Trophoblast cell (in vitro differentiated cells and primary cell): ENCODE data around the gene PRPF6.

Source experiments
- DNase-seq, 2 donors: peaks; one replicate each; pipeline ENCODE4 v3.0.0-alpha.2; 2016
- H2AFZ ChIP-seq: 2 replicates; pipeline ENCODE4 v1.6.1; 2013; ENCODE audit warnings: low read length, moderate library complexity, mild to moderate bottlenecking; ENCODE audit not compliant: insufficient read depth, poor library complexity
- H2AK5ac ChIP-seq: 2 replicates; pipeline ENCODE4 v1.6.1; 2013; ENCODE audit warnings: mild to moderate bottlenecking, low read length
- H2BK120ac ChIP-seq: 2 replicates; pipeline ENCODE4 v1.6.1; 2013; ENCODE audit warnings: low read length, mild to moderate bottlenecking, moderate library complexity; ENCODE audit not compliant: insufficient read depth, poor library complexity
- H2BK12ac ChIP-seq: 2 replicates; pipeline ENCODE4 v1.6.1; 2013; ENCODE audit warnings: mild to moderate bottlenecking, low read length, moderate library complexity
- H2BK5ac ChIP-seq: 2 replicates; pipeline ENCODE4 v1.6.1; 2013; ENCODE audit warnings: low read length, low read depth, moderate library complexity, mild to moderate bottlenecking; ENCODE audit not compliant: poor library complexity
- H3K14ac ChIP-seq: 2 replicates; pipeline ENCODE4 v1.6.1; 2013; ENCODE audit warnings: mild to moderate bottlenecking, low read length
- H3K18ac ChIP-seq: 2 replicates; pipeline ENCODE4 v1.6.1; 2013; ENCODE audit warnings: mild to moderate bottlenecking, low read length
- H3K23ac ChIP-seq: 2 replicates; pipeline ENCODE4 v1.6.1; 2013; ENCODE audit warnings: low read length
- H3K27ac ChIP-seq: 2 replicates; pipeline ENCODE4 v1.5.1; 2013; ENCODE audit warnings: low read depth, mild to moderate bottlenecking, inconsistent platforms, low read length, moderate library complexity
- H3K27me3 ChIP-seq: 2 replicates; pipeline ENCODE4 v1.6.1; 2013; ENCODE audit warnings: inconsistent platforms, mild to moderate bottlenecking, low read length, moderate library complexity; ENCODE audit not compliant: insufficient read depth
- H3K36me3 ChIP-seq, 2 experiments: 1 replicate in 1 of 2; 2 replicates in 1 of 2; pipeline ENCODE4 v1.6.1; 2013; ENCODE audit warnings: low read length in 2 of 2, mild to moderate bottlenecking in 2 of 2, moderate library complexity in 1 of 2; ENCODE audit not compliant: insufficient read depth in 2 of 2, control insufficient read depth in 1 of 2
- H3K4ac ChIP-seq: 2 replicates; pipeline ENCODE4 v1.6.1; 2013; ENCODE audit warnings: low read depth, mild to moderate bottlenecking, low read length, moderate library complexity
- H3K4me1 ChIP-seq, 2 experiments: 1 replicate in 1 of 2; 2 replicates in 1 of 2; pipeline ENCODE4 v1.6.1; 2013; ENCODE audit warnings: low read length in 2 of 2, mild to moderate bottlenecking in 2 of 2, moderate library complexity in 1 of 2; ENCODE audit not compliant: insufficient read depth in 2 of 2, control insufficient read depth in 1 of 2
- H3K4me2 ChIP-seq: 2 replicates; pipeline ENCODE4 v1.6.1; 2013; ENCODE audit warnings: inconsistent platforms, mild to moderate bottlenecking, low read length, moderate library complexity
- H3K4me3 ChIP-seq: 2 replicates; pipeline ENCODE4 v1.5.1; 2013; ENCODE audit warnings: mild to moderate bottlenecking, low read depth, low read length, inconsistent platforms
- H3K79me1 ChIP-seq: one replicate; pipeline ENCODE4 v1.6.1; 2013; ENCODE audit warnings: low read length
- H3K79me2 ChIP-seq: 2 replicates; pipeline ENCODE4 v1.6.1; 2013; ENCODE audit warnings: low read length, mild to moderate bottlenecking; ENCODE audit not compliant: control insufficient read depth, insufficient read depth, poor library complexity
- H3K9ac ChIP-seq: 2 replicates; pipeline ENCODE4 v1.6.1; 2013; ENCODE audit warnings: mild to moderate bottlenecking, low read length
- H3K9me3 ChIP-seq: 2 replicates; pipeline ENCODE4 v1.6.1; 2013; ENCODE audit warnings: low read depth, mild to moderate bottlenecking, control low read depth, inconsistent platforms, low read length; ENCODE audit not compliant: insufficient read depth
- H4K12ac ChIP-seq: 2 replicates; pipeline ENCODE4 v1.6.1; 2013; ENCODE audit warnings: low read depth, mild to moderate bottlenecking, low read length, moderate library complexity
- H4K8ac ChIP-seq: 2 replicates; pipeline ENCODE4 v1.6.1; 2013; ENCODE audit warnings: low read depth, mild to moderate bottlenecking, low read length, moderate library complexity
- H4K91ac ChIP-seq: one replicate; pipeline ENCODE4 v1.6.1; 2013; ENCODE audit warnings: low read depth, mild to moderate bottlenecking, low read length, moderate library complexity
- WGBS: extraction: QIAGEN DNeasy Blood & Tissue Kit; methylation state at CpG from one replicate; pipeline ENCODE4 v1.1.7; 2013; ENCODE audit warnings: missing lambda C conversion rate; ENCODE audit not compliant: insufficient read length, insufficient coverage; ENCODE audit errors: extremely low coverage; 5-methylcytosine and 5-hydroxymethylcytosine counted together

Gene PRPF6

DNA sequence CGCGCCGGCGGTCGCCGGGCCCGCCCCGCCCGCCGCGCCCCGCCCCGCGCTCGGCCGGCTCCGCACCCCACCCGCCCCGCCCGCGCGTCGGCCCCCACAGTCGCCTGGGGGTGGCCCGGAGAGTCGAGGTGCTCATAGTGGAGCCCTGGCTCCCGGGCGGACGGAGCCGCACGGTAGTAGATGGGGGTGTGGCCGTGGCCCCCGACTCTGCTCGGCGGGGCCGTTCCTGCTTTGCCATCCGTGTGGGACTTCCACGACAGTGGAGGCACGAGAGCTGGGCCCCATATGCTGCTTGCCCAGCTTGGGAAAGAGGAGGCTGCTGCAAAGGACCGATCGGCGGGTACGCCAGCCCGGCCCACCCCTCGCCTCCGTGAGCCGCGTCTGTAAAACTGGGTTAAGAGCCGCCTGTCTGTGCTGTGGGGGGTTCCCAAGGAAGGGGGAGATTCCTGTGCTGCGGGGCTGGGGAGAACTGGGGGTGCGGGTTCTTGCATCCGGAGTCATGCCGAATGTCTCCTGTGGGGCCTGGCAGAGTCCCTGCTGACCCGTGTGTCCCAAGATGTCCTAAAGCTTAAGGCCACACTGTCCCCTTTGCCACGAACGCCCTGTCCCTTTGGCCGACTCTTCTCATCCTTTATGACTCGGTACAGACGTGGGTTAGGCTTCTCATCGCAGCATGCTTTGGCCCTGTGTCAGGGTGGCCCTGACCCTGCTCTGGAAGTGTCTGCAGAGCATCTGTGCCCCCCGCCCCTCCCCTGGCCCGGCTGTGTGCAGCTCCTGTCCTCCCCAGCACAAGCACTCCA lies 99.3 kb downstream of the PRPF6 start, which contains the start of gene OPRL1:
OPRL1 (plus strand) TSS at position 70 of the 800 bp plus-strand sequence. CDS start 12,639 bp downstream, outside the sequence.
- peak within 1 kb of the TSS; percentile 92 for H2AFZ ChIP-seq
- peaks cover 23% of the 10 kb centered on the region for H3K27me3 ChIP-seq
- H3K9me3 ChIP-seq, result no peaks in the 10 kb centered on the region
- no peak within 1 kb of the TSS for H3K27ac ChIP-seq
- peak within 1 kb of the TSS; percentile 83 for H2BK120ac ChIP-seq
- no CpG with 5 or more reads among the region's 62 CpGs for WGBS
- peak within 1 kb of the TSS; percentile 65 for H3K4ac ChIP-seq
- peaks cover 11% of the 10 kb centered on the region for H3K79me1 ChIP-seq
- H3K4me2 ChIP-seq, result peak within 1 kb of the TSS; percentile 72
- peak within 1 kb of the TSS; percentile 49 for H2BK5ac ChIP-seq
- peak within 1 kb of the TSS; percentile 96 for H4K12ac ChIP-seq
- H3K79me2 ChIP-seq, result peaks cover 10% of the 10 kb centered on the region
- H3K14ac ChIP-seq, result peak within 1 kb of the TSS; percentile 91
- no peak within 1 kb of the TSS for H3K23ac ChIP-seq
- peak within 1 kb of the TSS; percentile 84 for H3K9ac ChIP-seq
- peak within 1 kb of the TSS; percentile 97 for H4K8ac ChIP-seq
- peak within 1 kb of the TSS; percentile 75 for H2AK5ac ChIP-seq
- peak within 1 kb of the TSS; percentile 94 for H4K91ac ChIP-seq
- peaks cover 0 to under 1% of the 10 kb centered on the region in 2 experiments for H3K36me3 ChIP-seq
- peak within 1 kb of the TSS; percentile 84 for H3K18ac ChIP-seq
- DNase-seq, result no peak
- peak within 1 kb of the TSS; percentile 71 for H3K4me3 ChIP-seq
- H3K4me1 ChIP-seq, result peaks cover 14 to 25% of the 10 kb centered on the region in 2 experiments
- H2BK12ac ChIP-seq, result peak within 1 kb of the TSS; percentile 47

DNA sequence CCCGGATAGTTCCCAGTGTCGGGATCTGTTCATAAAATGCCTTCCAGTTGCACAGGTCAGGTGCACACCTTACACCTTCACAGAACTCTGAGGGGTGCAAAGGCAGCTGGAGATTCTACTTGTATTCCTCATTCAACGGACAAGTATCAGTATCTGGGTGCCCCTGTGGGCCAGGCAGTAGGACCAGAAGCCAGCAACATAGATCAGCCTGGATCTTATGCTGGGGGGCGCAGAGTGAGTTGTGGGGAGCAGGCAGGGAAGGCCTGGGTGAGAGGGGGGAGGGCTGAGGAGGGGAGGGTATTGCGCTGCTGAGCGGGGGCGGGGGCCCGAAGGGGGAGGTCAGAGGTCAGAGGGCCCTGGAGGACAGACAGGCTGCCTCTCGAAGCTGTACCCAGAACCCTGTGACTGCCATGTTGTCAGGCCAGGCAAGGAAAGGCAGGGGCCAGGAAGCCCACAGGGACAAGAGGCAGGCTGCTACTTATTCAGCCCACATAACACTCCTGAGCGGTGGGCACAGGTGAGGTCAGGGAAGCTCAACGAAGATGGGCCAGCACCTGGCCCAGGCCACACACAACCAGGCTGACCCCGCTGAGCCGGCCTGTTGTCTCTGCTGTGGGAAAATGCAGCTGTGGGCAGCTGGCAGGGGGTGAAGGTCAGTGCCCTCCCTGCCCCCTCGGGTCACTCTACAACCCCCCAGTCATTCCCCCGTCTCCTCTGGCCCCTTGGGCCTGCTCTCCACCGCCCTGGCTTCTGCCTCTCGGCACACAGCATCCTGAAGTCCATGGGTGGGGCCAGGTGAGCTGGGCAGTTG lies 100.1 kb downstream of the PRPF6 start:
- peaks cover 14 to 25% of the 10 kb centered on the region in 2 experiments for H3K4me1 ChIP-seq
- H2AFZ ChIP-seq, result no peak overlapping the region
- H3K79me1 ChIP-seq, result peaks cover 11% of the 10 kb centered on the region
- no peak overlapping the region for H4K12ac ChIP-seq
- peaks cover 10% of the 10 kb centered on the region for H3K79me2 ChIP-seq
- DNase-seq, result no peak
- H3K36me3 ChIP-seq, result no peaks in the 10 kb centered on the region
- no peak overlapping the region for H3K14ac ChIP-seq
- no peak overlapping the region for H3K23ac ChIP-seq
- H3K18ac ChIP-seq, result no peak overlapping the region
- H2BK120ac ChIP-seq, result no peak overlapping the region
- no peak overlapping the region for H3K27ac ChIP-seq
- H3K9me3 ChIP-seq, result no peaks in the 10 kb centered on the region
- H3K4me3 ChIP-seq, result no peak overlapping the region
- peaks cover 28% of the 10 kb centered on the region for H3K27me3 ChIP-seq
- no peak overlapping the region for H3K4ac ChIP-seq
- no peak overlapping the region for H2AK5ac ChIP-seq
- H3K9ac ChIP-seq, result no peak overlapping the region
- WGBS, result no CpG with 5 or more reads among the region's 17 CpGs
- no peak overlapping the region for H4K91ac ChIP-seq
- H2BK12ac ChIP-seq, result no peak overlapping the region
- no peak overlapping the region for H2BK5ac ChIP-seq
- no peak overlapping the region for H4K8ac ChIP-seq
- H3K4me2 ChIP-seq, result no peak overlapping the region

DNA sequence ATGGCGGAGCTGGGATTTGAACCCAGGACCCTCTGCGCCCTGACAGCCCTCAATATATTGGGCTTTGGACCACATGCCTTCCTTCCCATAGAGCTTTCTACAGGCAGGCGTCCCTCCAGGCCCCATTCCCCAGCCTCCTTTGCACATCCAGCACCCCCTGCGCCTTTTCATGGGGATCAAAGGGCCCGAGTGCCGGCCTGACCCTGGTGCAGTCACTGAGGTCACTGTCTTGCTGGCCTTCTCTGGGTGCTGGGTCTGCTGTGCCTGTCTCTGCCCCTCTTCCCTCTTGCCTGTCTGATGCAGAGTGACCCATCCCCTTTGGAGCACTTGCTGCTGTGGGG lies 100.7 kb downstream of the PRPF6 start:
- Histone ChIP-seq H3K9me3 (peaks cover under 1% of the 10 kb centered on the region), H3K4ac (no peak overlapping the region), H4K91ac (no peak overlapping the region), H3K79me2 (peaks cover 10% of the 10 kb centered on the region), H3K79me1 (peaks cover 11% of the 10 kb centered on the region), H2BK120ac (no peak overlapping the region), H3K14ac (no peak overlapping the region), H3K36me3 (no peaks in the 10 kb centered on the region), H3K27ac (no peak overlapping the region), H4K8ac (no peak overlapping the region), H3K23ac (no peak overlapping the region), H3K4me1 (peaks cover 14 to 25% of the 10 kb centered on the region in 2 experiments), H3K4me3 (no peak overlapping the region), H3K4me2 (no peak overlapping the region), H2BK12ac (no peak overlapping the region), H3K9ac (no peak overlapping the region), H3K27me3 (peaks cover 28% of the 10 kb centered on the region), H2BK5ac (no peak overlapping the region), H2AFZ (no peak overlapping the region), H2AK5ac (no peak overlapping the region), H4K12ac (no peak overlapping the region), H3K18ac (no peak overlapping the region)
- no CpG with 5 or more reads among the region's 6 CpGs for WGBS
- DNase-seq, result no peak

DNA sequence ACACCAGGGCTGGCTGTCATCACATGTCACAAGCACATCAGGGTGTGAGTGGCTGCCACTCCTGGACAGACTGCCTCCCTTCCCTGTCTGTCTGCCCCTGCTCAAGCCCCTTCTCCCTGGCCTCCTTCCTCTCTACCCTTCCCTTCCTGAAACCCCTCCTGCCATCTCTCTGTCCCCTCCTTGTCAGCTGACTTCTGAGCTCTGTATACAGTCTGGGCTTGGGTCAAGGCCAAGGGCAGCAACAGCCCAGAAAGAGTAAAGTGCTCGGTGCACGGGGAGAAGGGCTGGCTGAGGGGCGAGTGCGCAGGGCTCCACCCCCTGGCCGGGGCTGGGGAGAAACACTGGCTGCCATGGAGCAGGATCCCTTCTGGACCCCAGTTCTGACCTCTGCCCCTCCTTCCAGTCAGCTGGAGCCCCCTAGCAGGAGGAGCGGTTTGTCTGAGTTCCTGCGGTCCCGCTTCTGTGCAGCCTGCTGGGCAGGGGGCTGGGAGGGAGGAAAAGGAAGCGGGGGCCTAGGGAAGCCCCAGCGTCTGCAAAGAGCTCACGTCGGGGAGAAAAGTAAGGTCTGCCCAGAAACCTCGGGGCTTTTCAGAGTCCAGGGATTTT lies 101.3 kb downstream of the PRPF6 start:
- no peak overlapping the region for H2AFZ ChIP-seq
- peak overlapping the region; percentile 4 for H3K4me2 ChIP-seq
- peaks cover 10% of the 10 kb centered on the region for H3K79me2 ChIP-seq
- peaks cover 4% of the 10 kb centered on the region for H3K9me3 ChIP-seq
- H3K27ac ChIP-seq, result no peak overlapping the region
- no peak overlapping the region for H4K12ac ChIP-seq
- H3K18ac ChIP-seq, result no peak overlapping the region
- H2AK5ac ChIP-seq, result no peak overlapping the region
- no peak overlapping the region for H3K14ac ChIP-seq
- no peak for DNase-seq
- H2BK5ac ChIP-seq, result no peak overlapping the region
- no peak overlapping the region for H3K4me3 ChIP-seq
- no peak overlapping the region for H2BK12ac ChIP-seq
- peaks cover 14 to 25% of the 10 kb centered on the region in 2 experiments for H3K4me1 ChIP-seq
- WGBS, result no CpG with 5 or more reads among the region's 13 CpGs
- peaks cover 11% of the 10 kb centered on the region for H3K79me1 ChIP-seq
- H4K8ac ChIP-seq, result no peak overlapping the region
- H4K91ac ChIP-seq, result no peak overlapping the region
- no peak overlapping the region for H2BK120ac ChIP-seq
- no peaks in the 10 kb centered on the region for H3K36me3 ChIP-seq
- peaks cover 28% of the 10 kb centered on the region for H3K27me3 ChIP-seq
- H3K9ac ChIP-seq, result no peak overlapping the region
- H3K4ac ChIP-seq, result no peak overlapping the region
- no peak overlapping the region for H3K23ac ChIP-seq
